NT2/D1 (cell line): Measurements from ENCODE around the gene MYCL.

ENCODE experiments used
- SUZ12 ChIP-seq: IDR thresholded peaks from 2 replicates; pipeline ENCODE4 v1.6.1; 2011; ENCODE audit not compliant: insufficient read length, insufficient read depth; ENCODE audit errors: extremely low read depth
- YY1 ChIP-seq: IDR thresholded peaks from 2 replicates; pipeline ENCODE4 v1.6.1; 2011; ENCODE audit not compliant: insufficient read length, insufficient read depth
- ZNF274 ChIP-seq: IDR thresholded peaks from 2 replicates; pipeline ENCODE4 v1.6.1; 2011; ENCODE audit warnings: mild to moderate bottlenecking, low read depth, low read length

- TF ChIP-seq YY1 (no peak), ZNF274 (no peak), SUZ12 (no peak)
These were observed 40.7 kb downstream of the MYCL start for GRCh38 chr1:39861003-39861402.
